SJSA1 (cell line): Measurements from ENCODE around the gene TSR3. TPM values are rescaled to one million over a fixed set of nuclear protein-coding genes. Genes with fewer than 3 reads are reported as not detected.

Experiments
- DNase-seq, 2 experiments: peaks; one replicate each; pipeline ENCODE4 v3.0.0-alpha.2; 2015 to 2020; ENCODE audit warnings: low spot score in 2 of 2, low read depth in 1 of 2
- H3K27ac ChIP-seq: fragments of 250-450 bp; sonication (Bioruptor Pico); 2 replicates; pipeline ENCODE4 v1.5.1; 2020; ENCODE audit warnings: mild to moderate bottlenecking, moderate library complexity
- H3K27me3 ChIP-seq: fragments of 250-450 bp; sonication (Bioruptor Pico); replicated peaks from 2 replicates; pipeline ENCODE4 v1.5.1; 2020; ENCODE audit warnings: mild to moderate bottlenecking, moderate library complexity
- H3K36me3 ChIP-seq: fragments of 250-450 bp; sonication (Bioruptor Pico); 2 replicates; pipeline ENCODE4 v1.5.1; 2020; ENCODE audit warnings: mild to moderate bottlenecking
- H3K4me1 ChIP-seq: fragments of 250-450 bp; sonication (Bioruptor Pico); replicated peaks from 2 replicates; pipeline ENCODE4 v1.6.1; 2021; ENCODE audit warnings: mild to moderate bottlenecking
- H3K4me3 ChIP-seq: fragments of 250-450 bp; sonication (Bioruptor Pico); 2 replicates; pipeline ENCODE4 v1.5.1; 2020; ENCODE audit warnings: mild to moderate bottlenecking
- H3K9me3 ChIP-seq: fragments of 250-450 bp; sonication (Bioruptor Pico); replicated peaks from 2 replicates; pipeline ENCODE4 v1.5.1; 2020; ENCODE audit warnings: mild to moderate bottlenecking
- total RNA-seq: library from RNA; depleted of rRNA; stranded (reverse); fragments of >200 nt; shearing (Covaris generic); gene quantifications from 2 replicates; pipeline ENCODE4 v1.2.3, GENCODE V29; 2014

The TSR3 gene
- total RNA-seq, 1 experiment from 2014 or later = 110 TPM

- DNase-seq = no peak
- Histone ChIP-seq H3K4me1 (peaks cover 9% of the 10 kb centered on the region), H3K4me3 (no peak overlapping the region), H3K9me3 (0 out of 2 replicates have a peak, but pooled peaks cover 3% of the 10 kb centered on the region), H3K36me3 (peaks cover 6% of the 10 kb centered on the region), H3K27ac (no peak overlapping the region), H3K27me3 (no peaks in the 10 kb centered on the region)
These were observed 31.9 kb upstream of the TSR3 start for GRCh38 chr16:1383556-1383955.

- H3K27me3 ChIP-seq = no peaks in the 10 kb centered on the region
- no peak for DNase-seq
- H3K4me3 ChIP-seq = no peak overlapping the region
These were observed 30.1 kb upstream of the TSR3 start for GRCh38 chr16:1381612-1382406.

GRCh38 chr16:1380195-1380594, 28.5 kb upstream of the TSR3 start:
- H3K4me1 ChIP-seq = peaks cover 14% of the 10 kb centered on the region
- H3K27me3 ChIP-seq = no peaks in the 10 kb centered on the region
- H3K4me3 ChIP-seq = no peak overlapping the region
- no peak overlapping the region for H3K27ac ChIP-seq
- no peak for DNase-seq
- H3K9me3 ChIP-seq = 0 out of 2 replicates have a peak, but pooled peaks cover 3% of the 10 kb centered on the region
- H3K36me3 ChIP-seq = peaks cover 10% of the 10 kb centered on the region

More at GRCh38 chr16:1381612-1382406, 30.1 kb upstream of the TSR3 start:
- H3K36me3 ChIP-seq = peaks cover 10% of the 10 kb centered on the region
- peaks cover 14% of the 10 kb centered on the region for H3K4me1 ChIP-seq
- H3K27ac ChIP-seq = no peak overlapping the region
- 0 out of 2 replicates have a peak, but pooled peaks cover 3% of the 10 kb centered on the region for H3K9me3 ChIP-seq

GRCh38 chr16:1379304-1380076, 27.8 kb upstream of the TSR3 start:
- Histone ChIP-seq H3K27me3 (no peaks in the 10 kb centered on the region), H3K9me3 (0 out of 2 replicates have a peak, but pooled peaks cover 3% of the 10 kb centered on the region), H3K4me3 (peak overlapping the region; percentile 93), H3K4me1 (peaks cover 14% of the 10 kb centered on the region), H3K27ac (peak overlapping the region; percentile 98), H3K36me3 (peaks cover 10% of the 10 kb centered on the region)
- peak in 1 of 2 experiments; percentile 67 for DNase-seq

- peaks cover 10% of the 10 kb centered on the region for H3K36me3 ChIP-seq
- peak overlapping the region; percentile 98 for H3K27ac ChIP-seq
- H3K4me3 ChIP-seq = peak overlapping the region; percentile 93
- DNase-seq = peak in 1 of 2 experiments; percentile 90
- no peaks in the 10 kb centered on the region for H3K27me3 ChIP-seq
- peaks cover 14% of the 10 kb centered on the region for H3K4me1 ChIP-seq
- H3K9me3 ChIP-seq = 0 out of 2 replicates have a peak, but pooled peaks cover 3% of the 10 kb centered on the region
These were observed 27.2 kb upstream of the TSR3 start for GRCh38 chr16:1378804-1379303.

- Histone ChIP-seq H3K9me3 (0 out of 2 replicates have a peak, but pooled peaks cover 3% of the 10 kb centered on the region), H3K27ac (peak overlapping the region; percentile 98), H3K27me3 (no peaks in the 10 kb centered on the region), H3K4me3 (peak overlapping the region; percentile 93), H3K36me3 (peaks cover 10% of the 10 kb centered on the region), H3K4me1 (peaks cover 14% of the 10 kb centered on the region)
- no peak for DNase-seq
These were observed 26.6 kb upstream of the TSR3 start for GRCh38 chr16:1378087-1378803.

- no peak overlapping the region for H3K4me3 ChIP-seq
- no peaks in the 10 kb centered on the region for H3K27me3 ChIP-seq
- no peak for DNase-seq
- 0 out of 2 replicates have a peak, but pooled peaks cover 3% of the 10 kb centered on the region for H3K9me3 ChIP-seq
- H3K27ac ChIP-seq = no peak overlapping the region
- H3K36me3 ChIP-seq = peaks cover 10% of the 10 kb centered on the region
- peaks cover 14% of the 10 kb centered on the region for H3K4me1 ChIP-seq
These were observed 25.8 kb upstream of the TSR3 start for GRCh38 chr16:1377406-1378010.

GRCh38 chr16:1375741-1376410, 24.2 kb upstream of the TSR3 start:
- H3K27ac ChIP-seq = no peak overlapping the region
- no peaks in the 10 kb centered on the region for H3K27me3 ChIP-seq
- no peak overlapping the region for H3K4me3 ChIP-seq
- H3K36me3 ChIP-seq = peaks cover 10% of the 10 kb centered on the region
- H3K9me3 ChIP-seq = 0 out of 2 replicates have a peak, but pooled peaks cover 3% of the 10 kb centered on the region
- DNase-seq = no peak
- peaks cover 14% of the 10 kb centered on the region for H3K4me1 ChIP-seq

- peaks cover 14% of the 10 kb centered on the region for H3K4me1 ChIP-seq
- H3K27ac ChIP-seq = no peak overlapping the region
These were observed 23.6 kb upstream of the TSR3 start for GRCh38 chr16:1375298-1375640.

GRCh38 chr16:1374418-1375297, 23.0 kb upstream of the TSR3 start:
- Histone ChIP-seq H3K4me3 (no peak overlapping the region), H3K9me3 (0 out of 2 replicates have a peak, but pooled peaks cover under 1% of the 10 kb centered on the region), H3K36me3 (peaks cover 17% of the 10 kb centered on the region), H3K4me1 (peaks cover 14% of the 10 kb centered on the region), H3K27me3 (no peaks in the 10 kb centered on the region), H3K27ac (no peak overlapping the region)
- DNase-seq = no peak

More at GRCh38 chr16:1375298-1375640, 23.6 kb upstream of the TSR3 start:
- no peak overlapping the region for H3K4me3 ChIP-seq
- H3K9me3 ChIP-seq = 0 out of 2 replicates have a peak, but pooled peaks cover 3% of the 10 kb centered on the region
- no peaks in the 10 kb centered on the region for H3K27me3 ChIP-seq
- H3K36me3 ChIP-seq = peaks cover 12% of the 10 kb centered on the region
- DNase-seq = no peak

GRCh38 chr16:1372292-1372950, 20.7 kb upstream of the TSR3 start:
- Histone ChIP-seq H3K36me3 (peaks cover 16% of the 10 kb centered on the region), H3K4me3 (no peak overlapping the region), H3K4me1 (no peaks in the 10 kb centered on the region), H3K9me3 (no peaks in the 10 kb centered on the region), H3K27ac (no peak overlapping the region), H3K27me3 (no peaks in the 10 kb centered on the region)
- no peak for DNase-seq
